Measurements from ENCODE around the gene FYCO1. TPM values are rescaled to one million over a fixed set of nuclear protein-coding genes. Genes with fewer than 3 reads are reported as not detected.

Gene FYCO1
- total and polyA plus RNA-seq, 2 experiments from 2014 or later, result 6.2 to 13.4 TPM

DNA sequence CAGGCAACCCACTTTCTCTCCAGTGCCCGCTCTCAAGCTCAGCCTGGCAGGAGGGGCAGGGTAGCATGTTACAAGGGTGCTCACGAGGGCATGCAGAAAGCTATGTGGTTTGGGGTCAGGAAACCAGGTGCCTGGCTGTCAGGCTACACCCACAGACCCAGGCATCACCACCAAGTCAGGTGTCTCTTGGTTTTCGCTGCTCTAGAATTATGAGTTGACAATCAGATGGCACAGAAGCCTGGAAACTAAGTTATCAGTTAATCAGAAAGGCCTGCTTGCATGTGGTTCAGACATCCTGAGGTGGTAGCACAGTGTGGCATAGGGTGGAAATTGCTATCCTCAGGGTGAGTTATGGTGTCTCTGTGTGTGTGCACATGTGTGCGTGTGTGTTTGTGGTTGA is 125.5 kb downstream of the FYCO1 start:
- Histone ChIP-seq H3K9me2 (ENCODE audit: insufficient read depth) (no peaks in the 10 kb centered on the region), H3K4me3 (no peak overlapping the region), H3K27me3 (replicated peaks; ENCODE audit: insufficient read depth) (peaks cover 34% of the 10 kb centered on the region), H3K36me3 (ENCODE audit: low read depth) (no peaks in the 10 kb centered on the region), H3K4me1 (ENCODE audit: insufficient read depth) (no peaks in the 10 kb centered on the region), H3K9ac (no peak overlapping the region), H3K79me2 (ENCODE audit: insufficient read depth) (no peaks in the 10 kb centered on the region), H2AFZ (no peak overlapping the region), H4K20me1 (ENCODE audit: insufficient read depth) (no peaks in the 10 kb centered on the region), H3K27ac (no peak overlapping the region), H3F3A (ENCODE audit: insufficient read depth) (no peaks in the 10 kb centered on the region), H3K9me3 (ENCODE audit: low read depth) (no peaks in the 10 kb centered on the region), H3K4me2 (ENCODE audit: unreplicated experiment) (no peak overlapping the region)
- no peak for DNase-seq
- WGBS, 2 experiments (ENCODE audit: low coverage in 1 of 2, low lambda C conversion rate in 2 of 2, missing lambda C conversion rate in 2 of 2), result 53 to 54% methylated on average over 4 of the region's 4 CpGs
- TF ChIP-seq EZH2 (IDR thresholded peaks at IDR 0.05; ENCODE audit: insufficient read depth, poor library complexity, severe bottlenecking), result no peak
- TF ChIP-seq EZH2phosphoT487 (IDR thresholded peaks at IDR 0.05; ENCODE audit: insufficient read depth, low read depth), result no peak
- in situ Hi-C loops (cut with MboI), result no loop called here

DNA sequence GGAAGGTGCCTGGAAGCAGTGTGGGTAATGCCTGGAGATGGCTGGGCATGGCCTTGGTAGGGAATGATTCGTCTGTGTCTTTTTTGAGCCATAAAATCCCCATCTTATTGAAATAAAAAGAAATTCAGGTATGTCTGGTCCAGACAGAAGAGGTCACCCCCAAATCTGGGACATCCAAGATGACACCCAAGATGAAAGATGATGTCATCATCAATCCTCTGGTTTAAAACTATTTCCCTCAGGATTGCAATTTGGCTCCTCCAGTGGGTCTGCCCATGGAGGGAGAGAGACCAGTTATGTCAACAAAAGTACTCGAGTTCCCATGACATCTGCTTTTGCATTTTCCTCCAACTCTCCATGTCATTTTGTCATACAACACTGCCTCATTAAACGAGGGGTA is 126.0 kb downstream of the FYCO1 start:
- peaks cover 38% of the 10 kb centered on the region for H3K27me3 ChIP-seq (replicated peaks; ENCODE audit: insufficient read depth)
- H3K9me2 ChIP-seq (ENCODE audit: insufficient read depth), result no peaks in the 10 kb centered on the region
- no peaks in the 10 kb centered on the region for H3K9me3 ChIP-seq (ENCODE audit: low read depth)
- in situ Hi-C loops (cut with MboI), result no loop called here
- no peak overlapping the region for H3K27ac ChIP-seq
- no peak overlapping the region for H2AFZ ChIP-seq
- H3K79me2 ChIP-seq (ENCODE audit: insufficient read depth), result no peaks in the 10 kb centered on the region
- no peak for TF ChIP-seq EZH2phosphoT487 (IDR thresholded peaks at IDR 0.05; ENCODE audit: insufficient read depth, low read depth)
- no peak for TF ChIP-seq EZH2 (IDR thresholded peaks at IDR 0.05; ENCODE audit: insufficient read depth, poor library complexity, severe bottlenecking)
- H3K36me3 ChIP-seq (ENCODE audit: low read depth), result no peaks in the 10 kb centered on the region
- DNase-seq, result no peak
- no peaks in the 10 kb centered on the region for H3F3A ChIP-seq (ENCODE audit: insufficient read depth)
- H3K9ac ChIP-seq, result no peak overlapping the region
- H3K4me1 ChIP-seq (ENCODE audit: insufficient read depth), result no peaks in the 10 kb centered on the region
- 20 to 25% methylated on average over 3 of the region's 3 CpGs for WGBS, 2 experiments (ENCODE audit: low coverage in 1 of 2, low lambda C conversion rate in 2 of 2, missing lambda C conversion rate in 2 of 2)
- no peak overlapping the region for H3K4me2 ChIP-seq (ENCODE audit: unreplicated experiment)
- H4K20me1 ChIP-seq (ENCODE audit: insufficient read depth), result no peaks in the 10 kb centered on the region
- no peak overlapping the region for H3K4me3 ChIP-seq

DNA sequence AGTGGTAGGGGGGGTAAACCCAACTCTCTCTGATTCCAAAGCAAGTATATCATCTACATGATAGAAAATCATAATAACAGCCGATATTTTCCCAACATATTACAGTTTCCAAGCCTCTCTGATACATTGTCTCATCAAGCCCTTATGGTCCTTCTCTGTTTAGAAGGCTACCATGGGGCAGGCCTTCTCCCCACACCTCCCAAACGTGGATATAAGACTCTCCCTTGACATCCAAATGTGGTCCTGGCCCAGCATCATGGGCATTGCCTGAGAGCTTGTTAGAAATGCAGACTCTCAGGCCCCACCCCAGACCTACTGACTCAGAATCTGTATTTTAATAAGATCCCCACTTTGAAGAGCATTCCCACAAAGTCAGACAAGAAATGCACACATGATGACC is 127.0 kb downstream of the FYCO1 start:
- TF ChIP-seq EZH2 (IDR thresholded peaks at IDR 0.05; ENCODE audit: insufficient read depth, poor library complexity, severe bottlenecking) (no peak), EZH2phosphoT487 (IDR thresholded peaks at IDR 0.05; ENCODE audit: insufficient read depth, low read depth) (no peak)
- no peak overlapping the region for H3K27ac ChIP-seq
- no peaks in the 10 kb centered on the region for H4K20me1 ChIP-seq (ENCODE audit: insufficient read depth)
- 30 to 36% methylated on average over 2 of the region's 2 CpGs for WGBS, 2 experiments (ENCODE audit: low coverage in 1 of 2, low lambda C conversion rate in 2 of 2, missing lambda C conversion rate in 2 of 2)
- H3F3A ChIP-seq (ENCODE audit: insufficient read depth), result no peaks in the 10 kb centered on the region
- H3K4me1 ChIP-seq (ENCODE audit: insufficient read depth), result no peaks in the 10 kb centered on the region
- no peak overlapping the region for H3K9ac ChIP-seq
- no peaks in the 10 kb centered on the region for H3K79me2 ChIP-seq (ENCODE audit: insufficient read depth)
- no peaks in the 10 kb centered on the region for H3K36me3 ChIP-seq (ENCODE audit: low read depth)
- H3K9me2 ChIP-seq (ENCODE audit: insufficient read depth), result no peaks in the 10 kb centered on the region
- in situ Hi-C loops (cut with MboI), result no loop called here
- no peak overlapping the region for H3K4me2 ChIP-seq (ENCODE audit: unreplicated experiment)
- H3K27me3 ChIP-seq (replicated peaks; ENCODE audit: insufficient read depth), result peaks cover 38% of the 10 kb centered on the region
- H3K9me3 ChIP-seq (ENCODE audit: low read depth), result no peaks in the 10 kb centered on the region
- no peak overlapping the region for H2AFZ ChIP-seq
- no peak overlapping the region for H3K4me3 ChIP-seq
- no peak for DNase-seq

DNA sequence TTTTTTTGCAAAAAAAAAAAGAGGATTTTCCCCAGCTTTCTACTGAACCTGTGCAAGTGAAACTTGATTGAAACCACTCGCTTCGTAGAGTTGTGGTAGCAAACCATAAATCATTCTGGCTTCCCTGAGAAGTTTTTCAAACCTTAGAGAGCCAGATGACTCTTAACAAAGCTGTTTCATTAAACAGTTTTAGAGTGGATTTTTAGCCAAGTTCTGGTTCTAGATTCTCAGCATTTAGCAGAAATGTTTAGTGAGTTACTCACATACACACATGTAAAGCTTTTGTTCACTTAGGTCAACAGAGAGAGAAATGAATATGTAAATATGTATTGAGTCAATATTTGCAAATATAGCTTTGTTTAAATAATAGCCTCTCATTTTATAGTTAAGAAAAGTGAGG is 127.4 kb downstream of the FYCO1 start:
- no peaks in the 10 kb centered on the region for H4K20me1 ChIP-seq (ENCODE audit: insufficient read depth)
- peaks cover 38% of the 10 kb centered on the region for H3K27me3 ChIP-seq (replicated peaks; ENCODE audit: insufficient read depth)
- no peaks in the 10 kb centered on the region for H3K9me3 ChIP-seq (ENCODE audit: low read depth)
- no peaks in the 10 kb centered on the region for H3K36me3 ChIP-seq (ENCODE audit: low read depth)
- H3K4me3 ChIP-seq, result no peak overlapping the region
- DNase-seq, result no peak
- H3K27ac ChIP-seq, result no peak overlapping the region
- no peaks in the 10 kb centered on the region for H3K79me2 ChIP-seq (ENCODE audit: insufficient read depth)
- H3K9me2 ChIP-seq (ENCODE audit: insufficient read depth), result no peaks in the 10 kb centered on the region
- H2AFZ ChIP-seq, result no peak overlapping the region
- TF ChIP-seq EZH2 (IDR thresholded peaks at IDR 0.05; ENCODE audit: insufficient read depth, poor library complexity, severe bottlenecking), result no peak
- no peak for TF ChIP-seq EZH2phosphoT487 (IDR thresholded peaks at IDR 0.05; ENCODE audit: insufficient read depth, low read depth)
- in situ Hi-C loops (cut with MboI), result no loop called here
- 15 to 23% methylated on average over 2 of the region's 2 CpGs for WGBS, 2 experiments (ENCODE audit: low coverage in 1 of 2, low lambda C conversion rate in 2 of 2, missing lambda C conversion rate in 2 of 2)
- H3F3A ChIP-seq (ENCODE audit: insufficient read depth), result no peaks in the 10 kb centered on the region
- H3K4me2 ChIP-seq (ENCODE audit: unreplicated experiment), result no peak overlapping the region
- H3K9ac ChIP-seq, result no peak overlapping the region
- H3K4me1 ChIP-seq (ENCODE audit: insufficient read depth), result no peaks in the 10 kb centered on the region

Small RNAs within 50 kb of the gene (small RNA-seq; reads per million reads assigned to genes)
- gene RF00019 (ENCODE audit: low read depth, low replicate concordance), result not detected

Other genes starting within 250 kb of the FYCO1 start
- not detected in 2 replicates for gene SLC6A20, start 199.3 kb downstream of the FYCO1 start, total RNA-seq (2014; rRNA removed; shearing (Covaris generic))
- gene SLC6A20, start 199.3 kb downstream of the FYCO1 start, polyA plus RNA-seq (2016; fragmentation: Nextera tagmentation; extraction: Ambion mirVana), result not detected in 2 replicates
- 18.3 and 21.8 TPM in 2 replicates for gene LZTFL1, start 153.7 kb downstream of the FYCO1 start, total RNA-seq (2014; rRNA removed; shearing (Covaris generic))
- 12.7 and 15.1 TPM in 2 replicates for gene LZTFL1, start 153.7 kb downstream of the FYCO1 start, polyA plus RNA-seq (2016; fragmentation: Nextera tagmentation; extraction: Ambion mirVana)
- not detected in 2 replicates for gene CCR9, start 109.3 kb downstream of the FYCO1 start, total RNA-seq (2014; rRNA removed; shearing (Covaris generic))
- not detected in 2 replicates for gene CCR9, start 109.3 kb downstream of the FYCO1 start, polyA plus RNA-seq (2016; fragmentation: Nextera tagmentation; extraction: Ambion mirVana)
- gene CXCR6, start 52.4 kb downstream of the FYCO1 start, total RNA-seq (2014; rRNA removed; shearing (Covaris generic)), result not detected in 2 replicates
- not detected in 2 replicates for gene CXCR6, start 52.4 kb downstream of the FYCO1 start, polyA plus RNA-seq (2016; fragmentation: Nextera tagmentation; extraction: Ambion mirVana)
- not detected in 2 replicates for gene XCR1, start 31.7 kb upstream of the FYCO1 start, total RNA-seq (2014; rRNA removed; shearing (Covaris generic))
- gene XCR1, start 31.7 kb upstream of the FYCO1 start, polyA plus RNA-seq (2016; fragmentation: Nextera tagmentation; extraction: Ambion mirVana), result not detected in 2 replicates
- not detected in 2 replicates for gene CCR1, start 212.5 kb upstream of the FYCO1 start, total RNA-seq (2014; rRNA removed; shearing (Covaris generic))
- gene CCR1, start 212.5 kb upstream of the FYCO1 start, polyA plus RNA-seq (2016; fragmentation: Nextera tagmentation; extraction: Ambion mirVana), result not detected in 2 replicates
- not detected in 2 replicates for gene CCR3, start 246.6 kb upstream of the FYCO1 start, total RNA-seq (2014; rRNA removed; shearing (Covaris generic))
- not detected in 2 replicates for gene CCR3, start 246.6 kb upstream of the FYCO1 start, polyA plus RNA-seq (2016; fragmentation: Nextera tagmentation; extraction: Ambion mirVana)